Endothelial cell of umbilical vein (primary cell): Measurements from ENCODE around the gene HDAC9. TPM values are rescaled to one million over a fixed set of nuclear protein-coding genes. Genes with fewer than 3 reads are reported as not detected.

Source experiments
- BruUV-seq: library from RNA; stranded (reverse); fragments of 400-500 nt; replicated peaks from 2 replicates; lab custom pipeline; 2021; lab: Mats Ljungman, UMichigan
- CTCF ChIA-PET: fragments of 300-600, 350-600 bp; sonication (Branson Sonifier 250); formaldehyde crosslinking; loops from one replicate; lab custom pipeline; 2021; ENCODE audit warnings: antibody characterized with exemption, inconsistent platforms; lab: Charles Lee
- POLR2A ChIA-PET: fragments of 300-600, 350-600 bp; sonication (Branson Sonifier 250); formaldehyde crosslinking; loops from one replicate; lab custom pipeline; 2021; ENCODE audit warnings: antibody characterized with exemption, inconsistent platforms; lab: Charles Lee
- DNase-seq: peaks from one replicate; pipeline ENCODE4 v3.0.0-alpha.2; 2011; ENCODE audit warnings: low read depth, low spot score
- FAIRE-seq: peaks from 2 replicates; lab custom pipeline; 2011; peaks lifted over from hg19 to GRCh38; lab: Jason Lieb, UNC
- H2AFZ ChIP-seq: 2 replicates; pipeline ENCODE4 v1.6.0; 2012; ENCODE audit warnings: low read depth, low read length, control low read depth, inconsistent platforms
- H3K27ac ChIP-seq: 2 replicates; pipeline ENCODE4 v1.5.1; 2011; ENCODE audit warnings: low read depth, mild to moderate bottlenecking, control low read depth, low read length, moderate library complexity; ENCODE audit not compliant: insufficient read depth
- H3K27me3 ChIP-seq, 2 experiments: 2 replicates each; pipeline versions ENCODE4 v1.6.0 to v1.6.1; 2011; ENCODE audit warnings: low read length in 2 of 2, mixed read lengths in 1 of 2; ENCODE audit not compliant: control insufficient read depth in 2 of 2, insufficient read depth in 2 of 2
- H3K36me3 ChIP-seq, 2 experiments: 2 replicates in 1 of 2; 3 replicates in 1 of 2; pipeline ENCODE4 v1.5.1; 2011; ENCODE audit warnings: low read length in 2 of 2, mild to moderate bottlenecking in 1 of 2, moderate library complexity in 1 of 2; ENCODE audit not compliant: control insufficient read depth in 2 of 2, insufficient read depth in 2 of 2; ENCODE audit errors: extremely low read depth in 1 of 2
- H3K4me1 ChIP-seq: 3 replicates; pipeline ENCODE4 v1.5.1; 2011; ENCODE audit warnings: mild to moderate bottlenecking, low read length; ENCODE audit not compliant: control insufficient read depth, insufficient read depth; ENCODE audit errors: extremely low read depth
- H3K4me2 ChIP-seq: 2 replicates; pipeline ENCODE4 v1.6.1; 2011; ENCODE audit warnings: low read length, control low read depth, mixed read lengths; ENCODE audit not compliant: insufficient read depth
- H3K4me3 ChIP-seq, 3 experiments: fragments of 200-600 bp in 1 of 3; sonication (generic), shearing (Covaris generic) in 1 of 3; replicated peaks in 1 of 3; 2 replicates each; pipeline ENCODE4 v1.5.1; 2011 to 2016; ENCODE audit warnings: control low read depth in 3 of 3, low read length in 3 of 3, mild to moderate bottlenecking in 2 of 3, inconsistent platforms in 1 of 3, low read depth in 1 of 3, moderate library complexity in 1 of 3; ENCODE audit not compliant: insufficient read depth in 1 of 3
- H3K79me2 ChIP-seq: 2 replicates; pipeline ENCODE4 v1.6.0; 2012; ENCODE audit warnings: low read length, inconsistent platforms; ENCODE audit not compliant: control insufficient read depth, insufficient read depth
- H3K9ac ChIP-seq: replicated peaks from 2 replicates; pipeline ENCODE3; 2011; ENCODE audit warnings: low read length, control low read depth; ENCODE audit not compliant: insufficient read depth; ENCODE audit errors: extremely low read depth
- H3K9me1 ChIP-seq: replicated peaks from 3 replicates; pipeline ENCODE4 v1.6.0; 2011; ENCODE audit warnings: mild to moderate bottlenecking, low read length; ENCODE audit not compliant: control insufficient read depth, insufficient read depth; ENCODE audit errors: extremely low read depth
- H3K9me3 ChIP-seq: replicated peaks from 2 replicates; pipeline ENCODE4 v1.5.1; 2012; ENCODE audit warnings: low read length, inconsistent platforms; ENCODE audit not compliant: control insufficient read depth, insufficient read depth
- H4K20me1 ChIP-seq: replicated peaks from 2 replicates; pipeline ENCODE3; 2011; ENCODE audit warnings: mild to moderate bottlenecking, low read length; ENCODE audit not compliant: control insufficient read depth, insufficient read depth; ENCODE audit errors: extremely low read depth
- CTCF ChIP-seq, 2 donors: IDR thresholded peaks; 1 replicate in 1 of 2; 2 replicates in 1 of 2; pipeline ENCODE4 v1.5.1; 2011; ENCODE audit warnings: low read length in 2 of 2, mild to moderate bottlenecking in 2 of 2, moderate library complexity in 2 of 2, control low read depth in 1 of 2, inconsistent platforms in 1 of 2, low read depth in 1 of 2; ENCODE audit not compliant: insufficient read depth in 1 of 2; ENCODE audit errors: extremely low read depth in 1 of 2
- FOS ChIP-seq: IDR thresholded peaks from 2 replicates; pipeline ENCODE4 v1.6.1; 2011; ENCODE audit warnings: mild to moderate bottlenecking, low read length, moderate library complexity, borderline replicate concordance; ENCODE audit not compliant: insufficient read depth
- MYC ChIP-seq: IDR thresholded peaks from one replicate; pipeline ENCODE4 v1.6.1; 2011; ENCODE audit warnings: mild to moderate bottlenecking, low read depth, low read length
- POLR2A ChIP-seq: IDR thresholded peaks from 2 replicates; pipeline ENCODE4 v1.6.1; 2012; ENCODE audit warnings: low read depth, mild to moderate bottlenecking, control low read depth, low read length
- POLR2AphosphoS5 ChIP-seq: IDR thresholded peaks from 2 replicates; pipeline ENCODE4 v1.6.1; 2012; ENCODE audit warnings: low read depth, mild to moderate bottlenecking, control low read depth, low read length, moderate library complexity; ENCODE audit not compliant: insufficient read depth
- dilution Hi-C: fragments of 300-500 bp; cut with MboI; formaldehyde crosslinking; loops from one replicate; pipeline ENCODE4 v1.15.0; 2019; ENCODE audit warnings: low sequenced_read_pairs; ENCODE audit not compliant: extremely low pct_ligation_motif_present
- intact Hi-C: fragments of 100-400 bp; cut with micrococcal nuclease; formaldehyde crosslinking; loops from one replicate; pipeline ENCODE4 v1.10.0; 2022
- polyA plus RNA-seq, 4 experiments: library from polyadenylated mRNA; depleted of rRNA in 3 of 4; stranded (reverse) in 3 of 4; unstranded in 1 of 4; fragments of >200 nt; gene quantifications; 2 replicates each; pipeline versions ENCODE4 v1.2.1 to v1.2.3, GENCODE V29; 2011 to 2012; ENCODE audit warnings: missing spikeins in 1 of 4
- total RNA-seq: library from RNA; stranded (reverse); gene quantifications from 2 replicates; pipeline ENCODE4 v1.2.3, GENCODE V29; 2021

Gene HDAC9
- total and polyA plus RNA-seq, 2 donors (not counting 3 experiments of a cell fraction or from before 2014, with no cell fraction given), result 1.8 to 11.6 TPM

DNA sequence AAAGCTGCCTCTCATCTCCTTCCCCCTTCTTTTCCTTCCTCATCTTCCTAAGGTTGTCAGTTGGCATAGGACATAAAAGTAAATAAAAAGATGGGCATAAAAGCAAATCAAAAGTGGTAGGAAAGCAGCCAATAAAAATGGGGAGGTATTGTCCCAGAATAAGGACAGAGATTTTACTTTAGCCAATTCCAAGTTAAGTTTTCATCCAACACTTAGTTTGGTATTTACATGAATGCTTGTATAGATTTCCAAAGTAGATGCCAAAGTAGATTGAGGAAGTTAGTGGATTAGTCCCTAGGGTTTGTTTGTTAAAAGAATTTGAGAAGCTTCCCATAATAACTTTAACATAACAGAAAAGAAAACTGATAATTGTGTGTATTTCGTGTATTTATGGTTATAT is 33.7 kb downstream of the HDAC9 start:
- ChIA-PET POLR2A (no interaction called here), CTCF (no interaction called here)
- intact Hi-C loops (no loop called here), dilution Hi-C loops (no loop called here)
- DNase-seq (no peak), FAIRE-seq (no peak)
- Histone ChIP-seq H3K9me3 (no peaks in the 10 kb centered on the region), H3K27ac (no peak overlapping the region), H3K4me1 (no peaks in the 10 kb centered on the region), H3K9me1 (peaks cover 2% of the 10 kb centered on the region), H4K20me1 (no peaks in the 10 kb centered on the region), H3K4me2 (no peak overlapping the region), H2AFZ (no peak overlapping the region), H3K27me3 (no peaks in the 10 kb centered on the region), H3K4me3 (no peak overlapping the region), H3K36me3 (no peaks in the 10 kb centered on the region), H3K79me2 (no peaks in the 10 kb centered on the region), H3K9ac (no peak overlapping the region)
- BruUV-seq, result no TSS peak
- TF ChIP-seq FOS (no peak), MYC (no peak), CTCF (IDR thresholded peaks at IDR 0.05; ENCODE audit: extremely low read depth in 1 of 2, insufficient read depth in 1 of 2, low read depth in 1 of 2, low read length in 2 of 2) (no peak), POLR2AphosphoS5 (no peak), POLR2A (no peak)
